NCI-H2171 (cell line): Measurements from ENCODE around the gene KCNAB3.

Experiments
- DNase-seq: peaks from one replicate; lab custom pipeline; 2025; lab: John Stamatoyannopoulos, UW

The KCNAB3 gene

GRCh38 chr17:7880076-7880868, 49.4 kb downstream of the KCNAB3 start:
- DNase-seq, result no peak

- DNase-seq, result no peak
These were observed 51.4 kb downstream of the KCNAB3 start for GRCh38 chr17:7878234-7878633.

GRCh38 chr17:7875804-7876370, 53.8 kb downstream of the KCNAB3 start:
- DNase-seq, result no peak

- no peak for DNase-seq
These were observed 56.6 kb downstream of the KCNAB3 start for GRCh38 chr17:7873051-7873450.
